NCI-H1092 (cell line): ENCODE data around the gene LEO1.
A peak's percentile ranks its signal among the peaks of the same experiment; 100 is the strongest.
"Not testable (repeated sequence)": the region's sequence is repeated elsewhere in the genome, so short reads cannot be mapped to it uniquely, and the experiment has no call there.

Experiments
- DNase-seq: peaks from one replicate; lab custom pipeline; 2025; lab: John Stamatoyannopoulos, UW

The LEO1 gene

DNA sequence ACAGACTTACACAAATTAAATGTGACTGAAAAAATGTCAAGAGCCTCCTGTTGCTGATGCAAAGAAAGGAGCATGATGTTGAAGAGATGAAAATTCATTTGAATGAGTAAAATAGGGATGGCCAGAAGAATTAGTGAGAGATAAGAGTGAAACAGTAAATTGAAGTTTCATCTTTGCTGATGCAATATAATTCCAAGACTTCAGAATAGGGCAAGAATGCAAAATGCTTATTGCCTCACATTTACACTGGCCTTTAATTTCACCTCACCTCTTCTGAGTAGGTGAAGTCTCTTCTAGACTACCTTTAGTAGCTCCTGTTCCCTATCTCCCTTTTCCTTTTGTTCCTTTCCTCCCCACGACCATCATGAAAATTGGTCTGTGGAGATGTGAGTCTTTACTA is 32.1 kb upstream of the LEO1 start:
- no peak for DNase-seq

DNA sequence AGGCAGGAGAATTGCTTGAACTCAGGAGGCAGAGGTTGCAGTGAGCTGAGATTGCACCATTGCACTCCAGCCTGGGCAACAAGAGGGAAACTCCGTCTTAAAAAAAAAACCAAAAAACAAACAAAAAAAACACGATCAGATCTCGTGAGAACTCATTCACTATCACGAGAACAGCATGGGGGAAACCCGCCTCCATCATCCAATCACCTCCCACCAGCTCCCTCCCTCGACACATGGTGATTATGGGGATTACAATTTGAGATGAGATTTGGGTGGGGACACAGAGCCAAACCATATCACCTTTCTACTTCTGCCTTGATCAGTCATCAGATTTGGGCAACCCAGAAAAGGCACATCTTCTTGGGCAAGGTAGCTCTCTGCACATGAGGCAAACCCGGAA is 31.5 kb upstream of the LEO1 start:
- DNase-seq, result not testable (repeated sequence)

DNA sequence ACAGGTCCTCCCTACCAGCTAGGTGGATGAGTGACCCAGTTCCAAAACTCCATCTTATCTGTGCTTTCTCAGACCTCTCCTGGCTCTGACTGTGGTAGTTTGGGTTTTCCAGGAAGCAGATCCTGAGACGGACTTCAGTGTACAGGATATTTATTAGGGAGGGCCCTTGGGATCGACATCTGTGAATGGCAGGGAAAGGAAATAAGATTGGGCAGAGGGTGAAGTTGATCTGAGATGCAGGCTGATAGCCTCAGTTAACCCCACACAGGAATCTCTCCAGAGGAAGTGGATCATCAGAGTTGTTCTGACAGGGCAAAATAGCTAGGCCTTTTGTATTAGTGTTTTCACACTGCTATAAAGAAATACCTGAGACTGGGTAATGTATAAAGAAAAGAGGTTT is 30.8 kb upstream of the LEO1 start:
- DNase-seq, result no peak

- DNase-seq, result no peak
Measured at GRCh38 chr15:51992953-51993352, 21.4 kb upstream of the LEO1 start.

- no peak for DNase-seq
Measured at GRCh38 chr15:51991141-51991540, 19.6 kb upstream of the LEO1 start.

- DNase-seq, result no peak
Measured at GRCh38 chr15:51982770-51983103, 11.2 kb upstream of the LEO1 start.

- DNase-seq, result peak; percentile 4
Measured at GRCh38 chr15:51982013-51982769, 10.6 kb upstream of the LEO1 start.

GRCh38 chr15:51973775-51974174 is 2.2 kb upstream of the LEO1 start:
- no peak for DNase-seq

- no peak for DNase-seq
Measured at GRCh38 chr15:51973220-51973619, 1.6 kb upstream of the LEO1 start.

DNA sequence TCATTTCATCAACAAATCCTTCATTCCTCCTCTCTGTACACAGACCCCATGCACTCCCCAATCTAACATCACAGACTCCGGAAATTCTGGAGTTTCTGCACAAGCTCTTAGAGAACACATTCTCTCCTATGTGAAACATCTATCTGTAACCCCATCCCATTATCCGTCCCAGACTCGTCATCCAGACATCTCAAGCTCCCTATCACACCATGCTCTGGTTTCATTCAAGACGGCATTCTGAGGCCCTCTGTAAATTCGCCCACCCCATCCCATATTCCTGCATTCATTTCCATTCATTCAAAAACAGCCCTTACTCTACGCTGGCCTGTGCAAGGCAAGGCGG is 575 bp downstream of the LEO1 start:
- no peak for DNase-seq

- no peak for DNase-seq
Measured at GRCh38 chr15:51970132-51970817, 1.3 kb downstream of the LEO1 start.

- no peak for DNase-seq
Measured at GRCh38 chr15:51969728-51970127, 1.9 kb downstream of the LEO1 start.

GRCh38 chr15:51967583-51967982 is 4.0 kb downstream of the LEO1 start:
- DNase-seq, result no peak

- no peak for DNase-seq
Measured at GRCh38 chr15:51966192-51966591, 5.4 kb downstream of the LEO1 start.

DNA sequence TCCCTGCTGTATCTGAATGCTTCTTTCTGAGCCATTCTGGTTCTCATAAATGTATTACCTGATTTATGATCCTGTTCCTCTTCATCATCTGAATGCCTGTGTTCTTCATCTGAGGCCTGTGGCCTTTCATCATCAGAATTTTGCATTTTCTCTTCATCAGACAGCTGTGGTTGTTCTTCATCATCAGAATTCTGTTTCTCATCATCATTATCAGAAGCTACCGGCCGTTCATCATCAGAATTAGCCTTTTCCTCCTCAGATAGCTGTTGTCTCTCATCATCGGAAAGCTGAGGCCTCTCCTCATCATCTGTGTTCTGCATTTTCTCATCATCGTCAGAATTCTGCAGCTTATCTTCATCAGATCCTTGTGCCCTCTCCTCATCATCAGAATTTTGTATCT is 5.9 kb downstream of the LEO1 start:
- no peak for DNase-seq

- no peak for DNase-seq
Measured at GRCh38 chr15:51955504-51955903, 16.1 kb downstream of the LEO1 start.

- DNase-seq, result no peak
Measured at GRCh38 chr15:51952805-51953204, 18.8 kb downstream of the LEO1 start.

DNA sequence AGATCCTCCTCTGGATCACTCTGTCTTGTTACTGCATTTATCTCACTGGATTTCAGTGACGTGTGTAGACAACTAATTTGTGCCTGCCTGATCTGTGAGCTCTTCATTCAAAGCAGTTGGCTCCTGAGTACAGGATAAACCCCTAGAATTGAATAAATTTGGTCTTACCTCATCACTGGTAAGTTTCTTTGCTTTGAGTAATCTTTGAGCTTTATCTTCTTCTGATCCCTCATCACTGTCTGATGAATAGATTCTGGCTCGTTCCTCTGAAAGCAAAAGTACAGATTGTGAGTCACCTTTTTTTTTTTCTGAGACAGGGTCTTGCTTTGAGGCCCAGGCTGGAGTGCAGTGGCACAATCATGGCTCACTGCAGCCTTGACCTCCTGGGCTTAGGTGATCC is 24.5 kb downstream of the LEO1 start:
- DNase-seq, result no peak

- no peak for DNase-seq
Measured at GRCh38 chr15:51939216-51939615, 32.4 kb downstream of the LEO1 start.

DNA sequence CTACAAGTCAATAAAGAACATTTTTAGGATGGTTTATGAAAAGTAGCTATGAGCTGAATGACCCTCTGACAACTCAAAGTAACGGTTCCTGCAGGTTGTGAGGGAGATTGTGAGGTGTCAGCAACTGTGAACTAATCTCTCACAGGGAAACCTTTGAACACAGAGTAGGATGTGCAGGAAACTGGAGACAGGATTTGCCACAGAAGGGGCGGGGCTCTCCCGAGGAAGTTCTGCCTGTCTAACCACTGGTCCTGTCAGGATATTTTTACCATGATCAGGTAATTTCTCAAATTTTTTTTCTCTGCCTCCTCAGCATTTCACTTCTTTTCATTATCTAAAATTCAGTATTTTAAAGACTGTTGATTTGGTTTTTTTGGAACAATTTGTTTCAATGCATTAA is 33.3 kb downstream of the LEO1 start:
- no peak for DNase-seq

DNA sequence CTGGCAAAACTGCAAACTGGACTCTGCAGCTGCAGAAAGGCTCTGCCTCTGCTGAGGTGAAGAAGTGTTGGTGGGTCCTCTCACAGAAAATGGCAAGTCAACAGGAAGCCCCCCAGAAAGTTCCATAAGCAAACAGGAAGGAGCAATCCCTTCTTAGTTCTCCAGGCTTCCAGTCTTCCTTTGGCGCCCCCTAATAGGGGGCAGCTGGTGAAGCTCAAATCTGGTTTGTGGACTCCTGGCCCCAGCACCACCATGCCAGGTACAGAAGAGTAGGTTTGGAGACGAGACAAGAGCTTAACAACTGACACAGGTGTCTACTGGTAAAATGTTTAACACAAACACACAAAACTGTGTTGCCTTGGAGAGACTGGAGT is 35.5 kb downstream of the LEO1 start:
- DNase-seq, result no peak

DNA sequence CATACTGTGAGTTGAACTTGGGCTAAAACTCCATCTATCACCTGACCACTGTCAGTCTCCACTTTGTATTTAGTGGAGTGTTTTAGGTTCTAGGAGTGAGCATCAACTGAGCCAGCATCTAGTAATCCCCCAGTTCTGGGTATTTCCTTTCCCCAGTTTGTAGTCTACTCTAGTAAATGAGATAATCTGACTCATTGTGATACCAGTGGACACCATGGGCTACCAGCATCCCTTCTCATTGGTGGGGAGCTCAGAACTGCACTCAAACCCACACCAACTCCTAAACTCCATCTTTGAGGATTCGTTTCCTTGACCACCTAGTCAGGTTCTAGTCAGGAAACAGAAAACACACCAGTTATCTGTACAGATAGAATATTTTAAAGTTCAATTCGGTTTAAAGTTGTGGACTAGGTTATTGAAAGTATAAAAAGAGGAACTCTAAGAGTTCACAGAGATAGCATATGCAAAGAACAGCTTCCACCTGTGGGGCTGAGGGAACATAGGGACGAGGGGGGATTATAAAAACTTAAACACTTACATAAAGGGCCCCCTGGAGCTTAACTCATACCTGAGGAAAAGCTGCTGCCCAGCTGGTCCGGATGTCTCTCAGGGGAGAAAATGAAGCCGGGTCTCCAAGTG is 36.0 kb downstream of the LEO1 start:
- no peak for DNase-seq

- DNase-seq, result no peak
Measured at GRCh38 chr15:51932161-51932560, 39.4 kb downstream of the LEO1 start.

GRCh38 chr15:51931638-51932037 is 39.9 kb downstream of the LEO1 start:
- DNase-seq, result no peak
